ENCODE measurements around the gene CLDN34.

DNA sequence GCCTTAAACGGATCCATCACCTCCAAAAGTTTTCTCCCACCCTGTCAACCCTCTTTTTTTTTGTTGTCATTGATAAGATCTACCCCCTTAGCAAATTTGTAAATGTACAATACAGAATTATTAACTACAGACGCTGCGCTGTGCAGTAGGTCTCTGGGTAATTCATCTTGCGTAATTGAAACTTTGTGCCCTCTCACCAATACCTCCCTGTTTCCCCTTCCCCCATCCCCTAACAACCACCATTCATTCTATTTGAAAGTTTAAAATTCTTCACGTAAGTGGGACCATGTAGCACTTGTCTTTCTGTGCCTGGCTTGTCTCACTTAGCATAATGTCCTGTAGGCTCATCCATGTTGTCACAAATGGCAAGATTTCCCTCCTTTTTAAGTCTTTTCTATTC lies 45.8 kb upstream of the CLDN34 start:
- TF ChIP-seq, protein P1, sequence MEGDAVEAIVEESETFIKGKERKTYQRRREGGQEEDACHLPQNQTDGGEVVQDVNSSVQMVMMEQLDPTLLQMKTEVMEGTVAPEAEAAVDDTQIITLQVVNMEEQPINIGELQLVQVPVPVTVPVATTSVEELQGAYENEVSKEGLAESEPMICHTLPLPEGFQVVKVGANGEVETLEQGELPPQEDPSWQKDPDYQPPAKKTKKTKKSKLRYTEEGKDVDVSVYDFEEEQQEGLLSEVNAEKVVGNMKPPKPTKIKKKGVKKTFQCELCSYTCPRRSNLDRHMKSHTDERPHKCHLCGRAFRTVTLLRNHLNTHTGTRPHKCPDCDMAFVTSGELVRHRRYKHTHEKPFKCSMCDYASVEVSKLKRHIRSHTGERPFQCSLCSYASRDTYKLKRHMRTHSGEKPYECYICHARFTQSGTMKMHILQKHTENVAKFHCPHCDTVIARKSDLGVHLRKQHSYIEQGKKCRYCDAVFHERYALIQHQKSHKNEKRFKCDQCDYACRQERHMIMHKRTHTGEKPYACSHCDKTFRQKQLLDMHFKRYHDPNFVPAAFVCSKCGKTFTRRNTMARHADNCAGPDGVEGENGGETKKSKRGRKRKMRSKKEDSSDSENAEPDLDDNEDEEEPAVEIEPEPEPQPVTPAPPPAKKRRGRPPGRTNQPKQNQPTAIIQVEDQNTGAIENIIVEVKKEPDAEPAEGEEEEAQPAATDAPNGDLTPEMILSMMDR (IDR thresholded peaks at IDR 0.05): no peak
- no peak for TF ChIP-seq POLR2A (IDR thresholded peaks at IDR 0.05)
